ENCODE results near the gene SH2D4B.

Gene SH2D4B

DNA sequence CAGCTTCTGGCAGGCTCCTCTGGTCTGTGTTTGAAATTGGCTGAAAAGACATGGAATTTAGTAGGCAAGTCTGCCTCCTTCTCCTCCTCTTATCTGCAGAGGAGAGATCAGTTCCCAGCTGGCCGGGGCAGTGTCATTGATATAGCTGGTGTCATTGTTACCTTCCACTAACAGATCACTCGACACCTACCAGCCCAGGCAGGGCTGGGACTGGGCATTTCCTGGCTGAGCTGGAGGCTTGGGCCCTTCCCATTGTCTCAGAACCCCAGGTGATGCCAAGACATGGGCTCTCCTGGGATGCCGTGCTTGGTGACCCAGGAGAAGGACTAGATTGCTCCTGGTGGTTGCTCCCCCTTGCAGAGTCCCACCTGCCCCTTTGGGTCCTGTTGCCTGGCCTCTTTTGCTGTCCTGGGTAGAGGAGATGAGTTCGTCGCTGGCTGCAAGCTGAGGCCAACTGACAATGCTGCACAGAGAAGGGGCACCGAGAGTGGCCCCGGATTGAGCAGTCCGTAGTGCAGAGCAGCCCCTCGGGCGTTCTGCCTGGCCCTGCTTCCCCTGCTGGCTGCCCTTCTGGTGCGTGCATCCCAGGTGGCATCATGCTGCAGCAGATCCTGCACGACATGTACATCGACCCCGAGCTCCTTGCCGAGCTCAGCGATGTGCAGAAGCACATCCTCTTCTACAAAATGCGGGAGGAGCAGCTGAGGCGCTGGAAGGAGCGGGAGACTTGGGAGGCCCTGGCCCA is at the start of gene SH2D4B:
Gene SH2D4B, plus strand, starts transcription at position 167 of the 745 bp plus-strand sequence. Its CDS starts 430 bp downstream, at position 597.
- DNase-seq (ENCODE audit: low read depth) = no peak

DNA sequence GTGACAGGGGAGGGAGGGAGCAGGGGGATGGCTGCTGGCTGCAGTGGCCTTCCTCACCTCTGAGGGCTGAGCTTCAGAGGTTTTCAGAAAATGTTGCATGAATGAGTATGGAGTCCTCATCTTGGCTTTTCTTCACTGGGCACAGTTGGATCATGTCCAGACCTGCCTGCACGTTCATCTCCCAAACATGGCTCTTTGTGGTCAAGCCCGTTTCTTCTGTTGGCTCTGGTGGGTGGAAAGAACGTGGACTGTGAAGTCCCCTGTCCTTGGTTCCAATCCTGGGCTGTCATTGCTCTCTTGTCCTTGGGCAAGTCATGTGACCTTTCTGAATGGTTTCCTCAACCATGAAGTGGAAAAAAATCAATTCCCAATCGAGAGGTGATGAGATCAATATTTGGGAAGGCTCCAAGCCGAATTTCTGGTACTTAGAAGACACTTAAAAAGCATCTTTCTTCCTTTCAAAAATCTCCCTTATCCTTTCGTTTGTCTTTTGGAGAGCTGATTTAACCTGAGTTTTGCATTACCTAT is 49.1 kb upstream of the SH2D4B start:
- no peak for DNase-seq (ENCODE audit: low read depth)

DNA sequence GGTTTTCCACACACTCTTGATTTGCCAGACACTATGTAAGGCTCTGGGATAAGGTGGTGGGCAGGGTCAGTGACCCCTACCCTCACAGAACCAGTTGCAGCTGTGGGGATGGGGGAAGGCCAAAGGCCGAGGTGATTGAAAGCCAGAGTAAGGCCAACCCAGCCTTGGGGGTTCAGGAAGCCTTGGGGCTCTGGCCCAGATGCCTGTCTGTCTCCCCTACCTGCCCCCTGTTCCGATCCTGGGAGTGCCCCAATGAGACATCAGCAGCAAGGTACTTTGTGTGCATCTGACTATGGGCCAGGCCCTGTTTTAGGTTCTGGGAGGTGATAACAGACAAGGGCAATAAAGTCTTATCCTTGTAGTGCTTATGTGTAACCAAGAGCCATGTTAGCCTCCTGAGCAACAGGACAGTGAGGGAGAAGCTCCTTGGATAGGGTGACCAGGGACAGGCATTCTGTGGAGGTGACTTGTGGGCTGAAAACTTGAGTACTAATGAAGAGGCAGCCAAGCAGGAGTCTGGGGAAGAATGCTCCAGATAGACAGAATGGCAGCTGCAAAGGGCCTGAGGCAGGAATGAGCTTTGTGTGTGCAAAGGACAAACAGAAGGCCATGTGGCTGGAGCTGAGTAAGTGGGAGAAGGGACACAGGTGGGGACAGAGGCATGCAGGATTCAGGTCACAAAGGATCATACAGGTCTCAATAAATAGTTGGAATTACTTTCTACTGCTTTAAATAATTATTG is 48.2 kb upstream of the SH2D4B start:
- no peak for DNase-seq (ENCODE audit: low read depth)

DNA sequence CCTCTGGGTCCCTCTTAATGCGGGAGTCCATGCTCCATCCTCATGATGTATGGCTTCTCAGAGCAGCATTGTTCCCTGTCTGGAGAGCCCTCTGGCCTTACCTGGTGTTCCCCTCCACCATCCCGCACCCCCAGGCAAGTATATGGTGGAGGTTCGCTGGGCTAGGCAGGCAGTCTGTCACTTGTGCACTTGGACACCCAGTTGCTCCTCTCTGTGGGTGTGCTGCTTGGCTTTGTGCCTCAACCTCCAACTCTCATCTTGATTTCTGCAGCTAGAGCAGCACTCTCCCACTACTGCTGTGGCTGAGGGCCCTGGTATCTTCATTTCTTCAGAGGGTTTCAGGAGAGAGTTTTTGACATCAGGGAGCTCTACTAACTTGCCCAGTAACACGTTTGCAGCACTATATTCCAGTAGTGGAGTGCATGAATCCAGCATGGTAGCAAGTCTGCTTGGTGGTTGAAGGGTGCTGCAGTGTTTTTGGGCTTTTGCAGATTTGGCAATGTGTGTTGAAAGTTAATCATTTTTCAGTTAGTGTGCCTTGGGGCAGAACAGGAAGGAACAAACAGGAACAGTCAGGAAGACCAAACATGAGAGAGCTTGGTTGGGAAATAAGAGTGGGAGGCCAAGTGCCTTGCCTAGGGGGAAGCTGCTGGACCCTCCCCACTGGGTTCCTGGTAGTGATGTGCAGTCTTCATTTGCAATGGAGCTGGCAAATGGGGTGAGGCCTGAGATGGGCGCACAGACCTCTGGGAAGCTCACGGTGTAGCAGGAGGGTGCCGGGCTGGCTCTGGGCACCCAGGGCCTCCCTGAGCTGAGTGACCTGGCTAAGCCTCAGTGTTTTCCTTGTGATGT is 46.2 kb upstream of the SH2D4B start:
- no peak for DNase-seq (ENCODE audit: low read depth)

DNA sequence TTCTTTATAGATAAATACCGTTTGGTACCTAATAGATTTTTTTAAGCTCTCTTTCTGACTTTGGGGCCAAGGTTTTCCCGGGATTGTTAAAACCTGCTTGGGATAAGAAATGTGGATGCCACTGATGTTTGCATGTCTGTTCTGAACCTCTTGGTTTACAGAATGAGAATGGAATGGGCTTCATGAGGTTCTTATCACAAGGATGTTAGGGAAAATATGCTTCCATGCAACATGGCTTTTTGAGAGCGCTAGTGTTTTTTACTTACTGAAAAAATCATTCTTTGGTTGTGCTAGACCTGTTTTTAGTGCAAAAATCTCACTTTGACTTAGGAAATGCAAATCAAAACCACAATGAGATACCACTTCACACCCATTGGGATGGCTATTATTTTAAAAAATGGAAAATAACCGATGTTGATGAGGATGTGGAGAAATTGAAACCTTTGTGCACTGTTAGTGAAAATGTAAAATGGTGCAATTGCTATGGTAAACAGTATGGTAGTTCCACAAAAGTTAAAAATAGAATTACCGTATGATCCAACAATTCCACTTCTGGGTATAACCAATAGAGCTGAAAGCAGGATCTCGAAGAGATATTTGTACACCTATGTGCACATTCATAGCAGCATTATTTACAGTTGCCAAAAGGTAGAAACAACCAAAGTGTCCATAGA is 44.7 kb upstream of the SH2D4B start:
- DNase-seq (ENCODE audit: low read depth) = no peak

DNA sequence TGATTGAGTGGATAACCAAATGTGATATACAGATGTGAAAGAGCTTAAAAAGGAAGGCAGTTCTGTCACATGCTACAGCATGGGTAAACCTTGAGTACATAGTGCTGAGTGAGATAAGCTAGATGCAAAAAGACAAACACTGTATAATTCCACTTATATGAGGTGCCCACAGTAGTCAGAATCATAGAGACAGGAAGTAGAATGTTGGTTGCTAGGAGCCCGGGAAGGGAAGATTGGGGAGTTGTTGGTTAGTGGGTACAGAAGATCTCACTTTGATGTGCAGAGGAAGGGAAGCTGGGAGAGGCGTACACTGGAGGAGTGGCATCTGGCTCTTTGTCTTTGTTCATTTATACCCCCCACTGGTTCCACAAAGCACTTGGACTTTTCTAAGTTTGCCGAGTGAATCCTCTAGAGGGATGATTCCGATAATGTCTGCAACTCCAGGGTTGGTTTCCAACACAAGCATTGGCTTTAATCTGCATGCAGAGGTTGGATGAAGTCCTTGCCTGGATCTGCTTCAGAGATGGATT is 44.1 kb upstream of the SH2D4B start:
- no peak for DNase-seq (ENCODE audit: low read depth)

DNA sequence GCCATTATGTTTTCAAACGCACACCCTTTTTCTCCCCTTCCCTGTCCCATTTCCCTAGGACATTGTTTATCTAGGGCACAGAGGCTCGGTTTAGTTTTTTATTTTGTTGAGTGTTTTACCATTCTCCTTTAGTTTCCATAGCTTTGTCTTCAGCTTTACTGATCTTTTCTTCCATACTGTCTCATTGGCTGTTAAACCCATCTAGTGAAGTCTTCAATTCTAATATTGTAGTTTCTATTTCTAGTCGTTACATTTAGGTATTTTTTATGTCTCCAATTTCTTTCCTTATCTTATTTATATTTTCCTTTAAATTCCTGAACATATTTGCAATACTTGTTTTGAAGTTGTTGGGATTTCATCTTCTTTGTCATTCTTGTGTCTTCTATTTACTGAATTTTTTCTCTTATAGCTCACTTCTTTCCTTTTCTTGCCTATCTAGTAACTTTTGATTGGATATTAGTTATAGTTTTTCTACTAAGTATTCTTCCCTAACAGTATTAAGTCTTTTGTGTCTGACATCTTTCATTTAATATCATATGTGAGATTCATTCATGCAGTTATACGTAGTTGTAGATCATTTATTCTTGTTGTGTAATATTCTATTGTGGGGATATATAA is 41.0 kb upstream of the SH2D4B start:
- no peak for DNase-seq (ENCODE audit: low read depth)

DNA sequence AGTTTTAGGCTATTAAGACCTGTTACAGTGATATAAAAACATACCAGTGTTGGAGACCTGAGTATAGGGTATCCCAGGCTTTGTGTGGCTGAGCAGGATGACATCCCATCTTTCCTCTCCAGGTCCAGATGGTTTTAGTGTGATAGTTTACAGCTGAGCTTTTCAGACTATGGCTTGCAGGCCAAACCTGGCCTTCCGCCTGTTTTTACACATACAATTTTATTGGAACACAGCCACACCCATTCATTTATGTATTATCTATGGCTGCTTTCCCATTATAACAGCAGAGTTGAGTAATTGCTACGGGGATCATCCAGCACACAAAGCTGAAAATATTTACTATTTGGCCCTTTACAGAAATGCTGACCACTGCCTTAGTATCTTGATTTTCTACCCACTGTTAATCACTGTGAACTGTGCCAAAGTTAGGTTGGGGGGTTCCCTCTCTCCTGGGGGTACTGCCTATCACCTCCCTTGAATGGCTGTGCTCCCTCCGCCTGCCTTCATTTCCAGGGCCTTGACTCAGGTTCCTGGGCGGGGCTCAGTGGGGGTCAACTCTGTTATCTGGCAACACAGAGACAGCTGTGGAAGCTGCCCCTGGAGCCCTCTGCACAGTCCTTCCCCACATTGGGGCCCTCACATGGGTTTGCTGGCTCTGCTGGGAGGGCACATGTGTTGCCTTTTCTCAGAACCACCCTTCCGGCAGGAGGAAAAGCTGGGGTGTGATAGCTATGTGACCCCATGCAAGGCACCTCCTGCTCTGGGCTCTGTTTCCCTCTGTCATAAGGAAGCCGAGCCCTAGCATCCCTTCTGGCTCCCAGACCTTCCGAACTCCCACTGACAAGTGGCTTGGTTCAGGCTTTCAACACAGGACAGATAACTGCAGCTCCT is 40.3 kb upstream of the SH2D4B start:
- DNase-seq (ENCODE audit: low read depth) = no peak

DNA sequence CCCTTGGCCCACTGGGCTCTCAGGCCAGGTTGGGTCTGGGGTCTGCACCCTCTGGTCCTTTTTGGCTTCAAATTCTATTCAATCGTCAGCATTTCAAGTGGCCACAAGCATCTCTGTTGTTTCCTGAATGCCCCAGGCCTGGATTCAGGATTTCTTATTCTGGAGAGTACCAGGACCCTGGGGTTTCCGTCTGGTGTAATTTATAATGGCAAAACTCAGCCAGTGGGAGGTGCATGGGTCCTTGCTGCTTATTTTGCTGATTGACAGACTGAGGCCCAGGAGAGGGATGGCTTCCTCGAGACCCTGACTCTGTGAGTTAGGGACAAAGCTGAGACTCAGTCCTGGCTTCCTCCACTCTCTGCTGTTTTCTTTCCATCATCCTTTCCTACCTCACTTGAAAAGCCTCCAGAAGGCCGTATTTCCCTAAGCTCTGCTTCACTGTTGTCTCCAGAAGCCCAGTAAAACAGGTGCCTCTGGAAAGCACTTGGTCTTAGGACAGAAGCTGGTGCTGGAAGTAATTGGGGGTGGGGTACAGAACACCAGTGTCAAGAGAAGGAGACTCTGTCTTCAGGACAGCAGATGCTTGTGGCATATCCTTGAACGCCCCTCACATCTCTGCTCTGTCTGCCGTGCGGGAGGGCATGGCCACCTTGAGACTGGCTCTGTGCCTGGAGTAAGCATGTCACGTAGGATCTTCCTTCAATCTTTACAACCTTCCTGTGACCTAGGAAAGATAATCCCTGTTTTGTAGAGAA is 39.4 kb upstream of the SH2D4B start:
- DNase-seq (ENCODE audit: low read depth) = no peak

DNA sequence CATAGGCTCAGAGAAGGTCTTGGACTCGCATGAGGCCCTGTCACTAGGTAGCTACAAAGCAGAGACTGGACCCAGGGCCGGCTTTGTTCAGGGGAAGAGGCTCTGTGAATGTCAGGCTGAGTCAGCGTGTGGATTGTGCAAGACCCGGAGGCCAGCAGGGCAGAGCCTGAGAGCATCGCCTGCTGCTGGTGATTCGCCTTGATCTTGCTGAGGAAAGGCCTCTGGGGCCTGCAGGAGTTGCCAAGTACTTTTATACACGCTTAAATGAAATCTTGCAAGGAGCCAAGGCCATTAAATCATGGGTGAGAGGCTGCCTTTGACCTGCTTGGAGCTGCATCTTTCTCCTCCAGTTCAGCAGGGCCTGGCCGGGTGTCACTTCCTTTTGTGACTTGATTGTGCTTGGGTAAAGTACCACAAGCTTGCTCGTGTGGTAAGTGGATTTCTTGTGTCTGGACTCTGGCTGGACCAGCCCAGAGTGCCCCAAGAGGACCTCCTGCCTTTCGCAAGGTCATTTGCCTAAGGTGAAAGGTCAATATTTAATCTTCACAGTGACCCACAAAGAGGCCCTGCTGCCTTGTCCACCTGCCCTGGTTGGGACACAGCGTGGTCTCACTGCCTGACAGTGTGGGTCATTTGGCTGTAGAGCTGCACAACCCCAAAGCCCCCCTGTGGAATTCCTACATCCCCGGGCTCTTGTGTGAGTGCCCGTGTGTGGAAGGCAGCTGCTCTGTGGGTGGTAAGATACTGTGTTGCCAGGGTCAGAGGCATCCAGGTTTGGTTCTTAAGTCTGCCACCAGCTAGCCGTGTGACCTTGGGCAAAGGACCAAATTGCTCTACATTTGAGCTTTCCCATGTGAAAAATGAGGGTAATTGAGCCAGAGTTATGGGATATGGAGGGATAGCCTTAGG is 38.6 kb upstream of the SH2D4B start:
- no peak for DNase-seq (ENCODE audit: low read depth)

DNA sequence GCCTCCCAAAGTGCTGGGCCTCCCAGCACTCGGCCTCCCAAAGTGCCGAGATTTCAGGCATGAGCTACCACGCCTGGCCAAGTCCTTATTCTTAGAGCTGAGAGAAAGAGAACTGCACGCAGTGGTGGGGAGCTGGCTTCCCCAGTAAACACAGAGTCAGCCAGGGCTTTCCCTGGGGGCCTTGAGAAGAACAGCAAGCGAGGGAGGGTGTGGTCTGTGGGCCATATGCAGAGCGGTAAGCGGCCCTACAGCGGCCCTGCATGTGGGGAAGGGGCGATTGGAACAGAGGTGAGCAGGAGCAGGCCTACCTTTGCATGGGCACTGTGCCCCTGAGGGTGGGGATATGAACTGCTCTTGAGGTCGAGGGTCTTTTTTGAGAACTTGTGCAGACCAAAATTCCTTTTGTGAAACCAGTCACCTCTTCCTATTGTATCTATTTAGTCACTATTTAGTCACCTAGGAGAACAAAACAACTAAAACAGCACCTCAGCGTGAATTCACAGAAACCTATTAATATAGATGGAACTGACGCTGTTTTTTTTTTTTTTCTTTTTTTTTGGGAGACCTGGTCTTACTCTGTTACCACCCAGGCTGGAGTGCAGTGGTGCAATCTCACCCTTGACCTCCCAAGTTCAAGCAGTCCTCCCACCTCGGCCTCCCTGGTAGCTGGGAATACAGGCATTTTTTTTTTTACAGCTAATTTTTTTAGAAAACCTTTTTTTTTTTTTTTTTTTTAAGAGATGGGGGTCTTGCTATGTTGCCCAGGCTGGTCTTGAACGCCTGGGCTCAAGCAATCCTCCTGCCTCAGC is 36.9 kb upstream of the SH2D4B start:
- DNase-seq (ENCODE audit: low read depth) = no peak

DNA sequence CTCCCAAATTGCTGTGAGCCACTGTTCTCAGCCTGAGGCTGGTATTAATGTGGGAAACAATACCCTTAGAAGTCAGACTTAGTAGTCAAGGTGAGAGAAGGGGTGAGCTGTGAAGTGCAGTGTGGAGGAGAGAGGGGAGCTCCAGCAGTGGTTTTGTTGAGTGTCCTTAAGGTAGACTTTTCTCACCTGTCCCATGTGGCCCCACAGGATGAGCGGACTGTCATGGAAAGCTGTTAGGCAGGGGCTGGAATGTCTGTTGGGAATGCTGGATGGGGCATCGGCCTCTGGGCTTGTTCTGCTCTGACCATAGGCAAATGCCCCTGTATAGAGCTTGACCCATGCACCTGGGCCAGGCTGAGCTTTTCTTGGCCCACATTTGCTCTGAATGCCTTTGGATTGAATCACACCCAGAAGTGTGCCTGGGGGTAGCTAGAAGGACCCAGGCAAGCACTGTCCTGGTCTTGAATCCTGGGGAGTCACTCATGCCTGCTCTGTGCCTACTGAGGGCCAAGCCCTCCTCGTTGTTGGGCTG is 36.3 kb upstream of the SH2D4B start:
- DNase-seq (ENCODE audit: low read depth) = no peak

DNA sequence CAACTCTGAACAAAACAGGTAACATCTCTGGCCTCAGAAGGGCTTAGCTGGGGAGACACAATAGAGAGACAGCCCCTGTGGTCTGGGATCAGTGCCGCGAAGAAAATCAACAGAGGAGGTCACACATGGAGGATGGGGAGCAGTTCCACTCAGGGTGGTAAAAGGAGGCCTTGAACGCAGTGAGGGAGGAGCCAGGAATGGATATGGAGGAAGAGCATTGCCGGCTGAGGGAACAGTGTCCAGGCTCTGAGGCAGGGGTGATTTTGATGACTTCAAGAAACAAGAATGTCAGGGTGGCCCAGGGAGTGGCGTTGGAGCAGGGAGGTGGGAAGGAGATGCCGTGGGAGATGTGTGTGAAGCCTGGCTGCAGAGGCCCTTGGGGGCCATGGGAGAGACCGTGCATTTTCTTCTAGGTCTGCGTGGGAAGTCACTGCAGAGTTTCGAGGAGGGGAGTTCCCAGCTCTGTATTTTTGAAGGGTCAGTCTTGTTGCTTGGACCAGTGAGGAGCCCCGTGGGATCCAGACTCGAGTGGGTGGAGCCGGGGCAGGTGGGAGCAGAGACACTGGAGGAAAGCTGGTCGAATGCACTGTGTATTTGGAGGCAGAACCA is 35.7 kb upstream of the SH2D4B start:
- DNase-seq (ENCODE audit: low read depth) = no peak

DNA sequence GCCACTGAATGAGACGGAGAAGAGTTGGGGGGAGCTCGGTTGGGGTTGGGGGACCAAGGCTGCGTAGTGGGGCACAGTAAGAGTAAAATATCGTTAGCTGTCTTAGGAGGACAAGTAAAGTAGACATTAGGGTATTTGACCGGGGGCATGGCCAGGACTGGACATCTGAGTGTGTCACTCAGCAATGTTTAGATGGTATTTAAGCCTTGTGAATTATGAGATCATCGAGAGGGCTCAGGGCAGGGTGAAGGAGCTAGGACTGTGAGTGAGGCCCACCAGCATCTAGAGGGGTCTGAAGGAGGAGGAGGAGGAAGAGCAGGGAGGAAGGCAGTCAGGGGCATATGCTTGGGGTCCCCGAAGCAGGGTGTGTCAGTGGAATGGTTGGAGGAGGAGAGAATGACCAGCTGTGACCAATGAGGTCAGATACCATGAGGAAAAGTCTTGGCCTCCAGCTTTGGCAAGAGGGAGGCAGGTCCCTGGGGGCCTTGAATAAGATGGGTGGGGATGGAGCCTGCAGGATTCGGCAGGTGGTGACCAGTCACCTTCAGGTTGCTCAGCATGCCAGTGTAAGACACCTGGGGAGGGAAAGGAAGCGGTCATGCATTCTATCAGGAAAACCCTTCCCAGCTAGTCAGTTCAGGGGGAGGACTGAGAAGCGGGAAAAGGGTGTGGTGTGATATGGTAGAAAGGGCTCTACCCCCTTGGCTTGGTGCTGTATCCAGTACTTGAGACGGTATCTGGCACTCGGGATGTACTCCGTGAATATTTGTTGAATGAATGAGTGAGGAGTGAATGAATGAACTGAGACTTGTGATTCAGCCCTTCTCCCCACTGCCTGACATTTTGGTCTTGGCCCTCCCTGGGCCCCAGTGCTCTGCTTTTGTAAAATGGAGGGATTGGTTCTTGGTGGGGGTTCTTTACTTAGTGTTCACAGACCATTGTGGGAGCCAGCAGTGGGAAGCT is 34.8 kb upstream of the SH2D4B start:
- DNase-seq (ENCODE audit: low read depth) = no peak

DNA sequence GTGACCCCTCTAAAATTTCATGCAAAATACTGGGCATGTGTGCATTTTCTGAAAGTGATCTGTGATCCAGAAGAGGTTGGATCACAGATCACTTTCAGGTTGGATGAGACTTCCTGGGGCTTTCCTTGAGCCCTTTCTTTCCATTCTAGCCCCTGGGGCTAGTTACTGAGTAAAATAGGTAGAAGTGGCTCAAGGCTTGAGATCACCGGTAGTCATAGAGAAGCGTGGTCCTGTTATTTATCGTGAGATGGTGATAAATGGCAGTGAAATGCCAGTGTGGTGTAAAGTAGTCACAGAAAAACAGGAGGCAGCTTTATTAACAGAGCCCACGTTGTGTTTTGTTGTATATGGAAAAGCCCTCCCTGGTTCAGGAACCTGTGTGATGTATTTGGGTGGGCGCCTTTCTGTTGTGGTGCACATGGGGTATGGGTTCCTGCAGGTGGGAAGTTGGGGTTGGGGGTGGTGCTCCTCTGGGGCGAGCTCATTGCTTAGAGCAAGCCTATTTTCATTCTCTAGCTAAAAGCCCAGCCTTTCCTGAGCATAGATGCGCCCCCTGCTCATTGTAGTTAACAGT is 34.0 kb upstream of the SH2D4B start:
- no peak for DNase-seq (ENCODE audit: low read depth)

Data from stimulated activated CD8-positive, alpha-beta memory T cell treated with anti-CD3 and anti-CD28 coated beads, Interleukin-15, amount 100 ng/mL, for 24 hours (primary cell).